K562 (cell line): Measurements from ENCODE around the gene RASGRP4. TPM values are rescaled to one million over a fixed set of nuclear protein-coding genes. Genes with fewer than 3 reads are reported as not detected.

Source experiments
- ATAC-seq: fragments of 200-7000 bp; cut with Tn5 transposase; 3 replicates; pipeline ENCODE4 v1.9.1; 2020; ENCODE audit warnings: moderate library complexity
- BruUV-seq: library from RNA; stranded (reverse); fragments of 400-500 nt; replicated peaks from 2 replicates; lab custom pipeline; 2021; lab: Mats Ljungman, UMichigan
- CTCF ChIA-PET: fragments of 300-600 bp; formaldehyde crosslinking; extraction: SDS; loops from one replicate; lab custom pipeline; 2021; ENCODE audit warnings: low intra/inter-chr PET ratio; lab: Yijun Ruan, JAX
- POLR2A ChIA-PET: fragments of 300-600, 350-650 bp; sonication (Branson Sonifier 250); formaldehyde crosslinking; extraction: SDS; loops from one replicate; lab custom pipeline; 2021; ENCODE audit warnings: antibody characterized with exemption, inconsistent platforms; lab: Yijun Ruan, JAX
- DNase-seq, 4 experiments: peaks; one replicate each; pipeline versions ENCODE4 v3.0.0 to v3.0.0-alpha.2; 2011 to 2018; ENCODE audit warnings: low spot score in 3 of 4, mixed read lengths in 3 of 4; ENCODE audit errors: extremely low read depth in 1 of 4
- FAIRE-seq: peaks from 2 replicates; lab custom pipeline; 2011; peaks lifted over from hg19 to GRCh38; lab: Jason Lieb, UNC
- H2AFZ ChIP-seq: 2 replicates; pipeline ENCODE4 v1.6.0; 2011; ENCODE audit warnings: low read depth, low read length, control low read depth, inconsistent platforms
- H3K27ac ChIP-seq: fragments of 200-600 bp; 3 replicates; pipeline ENCODE4 v1.8.0; 2011; ENCODE audit warnings: low read depth, mild to moderate bottlenecking, control low read depth, inconsistent platforms, low read length, moderate library complexity, mixed read lengths; ENCODE audit errors: extremely low read depth
- H3K27me3 ChIP-seq, 2 experiments: fragments of 300-600 bp in 1 of 2; 2 replicates in 1 of 2; 3 replicates in 1 of 2; pipeline versions ENCODE4 v1.6.0 to v1.8.0; 2011; ENCODE audit warnings: inconsistent platforms in 2 of 2, low read length in 2 of 2, mild to moderate bottlenecking in 1 of 2, mixed read lengths in 1 of 2, moderate library complexity in 1 of 2; ENCODE audit not compliant: control insufficient read depth in 2 of 2, insufficient read depth in 2 of 2
- H3K36me3 ChIP-seq: fragments of 300-600 bp; 3 replicates; pipeline ENCODE4 v1.8.0; 2011; ENCODE audit warnings: mild to moderate bottlenecking, low read length, inconsistent platforms; ENCODE audit not compliant: control insufficient read depth, insufficient read depth
- H3K4me1 ChIP-seq, 2 experiments: fragments of 200-600 bp in 1 of 2; replicated peaks in 1 of 2; 2 replicates in 1 of 2; 3 replicates in 1 of 2; pipeline versions ENCODE4 v1.5.1 to v1.8.0; 2011; ENCODE audit warnings: inconsistent platforms in 2 of 2, low read length in 2 of 2, mild to moderate bottlenecking in 1 of 2, mixed read lengths in 1 of 2, moderate library complexity in 1 of 2; ENCODE audit not compliant: control insufficient read depth in 2 of 2, insufficient read depth in 2 of 2
- H3K4me2 ChIP-seq: 2 replicates; pipeline ENCODE4 v1.6.1; 2011; ENCODE audit warnings: low read length, control low read depth, inconsistent platforms, mixed read lengths; ENCODE audit not compliant: insufficient read depth
- H3K4me3 ChIP-seq: fragments of 200-600 bp; sonication (generic), shearing (Covaris generic); 2 replicates; pipeline ENCODE4 v1.5.1; 2016; ENCODE audit warnings: control low read depth, inconsistent platforms
- H3K79me2 ChIP-seq: fragments of 200-600 bp; 3 replicates; pipeline ENCODE4 v1.8.0; 2011; ENCODE audit warnings: low read length, inconsistent platforms; ENCODE audit not compliant: control insufficient read depth, insufficient read depth
- H3K9ac ChIP-seq, 2 experiments: 2 replicates each; pipeline versions ENCODE4 v1.6.0 to v1.6.1; 2011; ENCODE audit warnings: low read depth in 2 of 2, low read length in 2 of 2, control low read depth in 1 of 2, inconsistent platforms in 1 of 2, mild to moderate bottlenecking in 1 of 2, mixed read lengths in 1 of 2; ENCODE audit not compliant: insufficient read depth in 1 of 2
- H3K9me1 ChIP-seq: one replicate; pipeline ENCODE4 v1.6.0; 2011; ENCODE audit warnings: inconsistent platforms, mild to moderate bottlenecking, low read length, moderate library complexity; ENCODE audit not compliant: control insufficient read depth, insufficient read depth
- H3K9me3 ChIP-seq: replicated peaks from 2 replicates; pipeline ENCODE4 v1.5.1; 2011; ENCODE audit warnings: low read depth, low read length, inconsistent platforms; ENCODE audit not compliant: control insufficient read depth, insufficient read depth
- H4K20me1 ChIP-seq: replicated peaks from 2 replicates; pipeline ENCODE4 v1.6.1; 2011; ENCODE audit warnings: low read length, inconsistent platforms, mixed read lengths; ENCODE audit not compliant: control insufficient read depth, insufficient read depth
- BHLHE40 ChIP-seq: IDR thresholded peaks from 2 replicates; pipeline ENCODE4 v1.6.1; 2011; ENCODE audit warnings: low read length, improper control_type of control experiment
- CXXC5 ChIP-seq: fragments of 250-450 bp; sonication (Bioruptor Pico); IDR thresholded peaks from 2 replicates; pipeline ENCODE4 v1.8.0; 2022; ENCODE audit warnings: inconsistent platforms, mild to moderate bottlenecking, moderate library complexity
- ELK3 ChIP-seq: fragments of 450-650 bp; formaldehyde crosslinking; IDR thresholded peaks from 2 replicates; pipeline ENCODE4 v1.4.0; 2020; ENCODE audit warnings: mild to moderate bottlenecking
- FOXA3 ChIP-seq, 2 experiments: fragments of 450-650 bp in 1 of 2; sonication (generic) in 1 of 2; formaldehyde crosslinking; IDR thresholded peaks in 1 of 2; conservative IDR thresholded peaks in 1 of 2; 2 replicates each; pipeline versions ENCODE4 v1.4.0 to v1.8.0; 2020 to 2022; ENCODE audit warnings: mild to moderate bottlenecking in 2 of 2, missing genetic modification reagents in 1 of 2
- HMG20B ChIP-seq: fragments of 250-450 bp; sonication (Bioruptor Pico); IDR thresholded peaks from 2 replicates; pipeline ENCODE4 v1.5.0; 2021; ENCODE audit warnings: mild to moderate bottlenecking
- KLF1 ChIP-seq: fragments of 450-650 bp; IDR thresholded peaks from 2 replicates; pipeline ENCODE4 v1.6.1; 2016; ENCODE audit warnings: missing genetic modification characterization, missing compliant biosample characterization
- LCOR ChIP-seq: sonication (generic); formaldehyde crosslinking; IDR thresholded peaks from 2 replicates; pipeline ENCODE4 v1.8.0; 2022; ENCODE audit warnings: mild to moderate bottlenecking, missing genetic modification reagents
- MAZ ChIP-seq, 2 experiments: fragments of 450-650 bp in 1 of 2; sonication (generic) in 1 of 2; formaldehyde crosslinking; IDR thresholded peaks in 1 of 2; conservative IDR thresholded peaks in 1 of 2; 2 replicates each; pipeline versions ENCODE4 v1.4.0 to v1.5.0; 2020; ENCODE audit warnings: mild to moderate bottlenecking in 1 of 2, missing genetic modification reagents in 1 of 2
- NFRKB ChIP-seq: fragments of 450-650 bp; IDR thresholded peaks from 2 replicates; pipeline ENCODE4 v1.6.1; 2016; ENCODE audit warnings: low read depth
- PHB2 ChIP-seq: fragments of 450-650 bp; IDR thresholded peaks from 2 replicates; pipeline ENCODE4 v1.6.1; 2017; ENCODE audit warnings: low read depth
- SNIP1 ChIP-seq: fragments of 450-650 bp; IDR thresholded peaks from 2 replicates; pipeline ENCODE4 v1.7.1; 2017; ENCODE audit warnings: low read depth, mild to moderate bottlenecking
- TAF7 ChIP-seq: fragments of 450-650 bp; IDR thresholded peaks from 2 replicates; pipeline ENCODE4 v1.6.1; 2016; ENCODE audit warnings: missing genetic modification characterization, missing compliant biosample characterization
- ZNF41 ChIP-seq: fragments of 250-450 bp; sonication (Bioruptor Pico); conservative IDR thresholded peaks from 2 replicates; pipeline ENCODE4 v1.4.0; 2020; ENCODE audit warnings: mild to moderate bottlenecking
- ZSCAN29 ChIP-seq: fragments of 450-650 bp; IDR thresholded peaks from 2 replicates; pipeline ENCODE4 v1.6.1; 2017
- WGBS: fragments of 100-300 bp; shearing (Covaris generic); methylation state at CpG from one replicate; pipeline ENCODE4 v1.1.6; 2016; ENCODE audit warnings: low coverage, mixed read lengths; ENCODE audit not compliant: insufficient coverage; ENCODE audit errors: missing lambda C conversion rate; 5-methylcytosine and 5-hydroxymethylcytosine counted together
- in situ Hi-C: fragments of 300-500 bp; cut with MboI; formaldehyde crosslinking; loops from 4 replicates; pipeline ENCODE4 v1.15.0; 2018; ENCODE audit warnings: inconsistent platforms, mixed read lengths
- intact Hi-C: fragments of 100-400 bp; cut with micrococcal nuclease; formaldehyde crosslinking; loops from 2 replicates; pipeline ENCODE4 v1.14.2; 2022
- polyA plus RNA-seq, 8 experiments: library from polyadenylated mRNA; depleted of rRNA in 4 of 8; stranded (reverse) in 5 of 8; unstranded in 3 of 8; fragments of >200 nt; fragmentation: Nextera tagmentation in 2 of 8; fragmentation: Illumina TruSeq in 1 of 8; extraction: Ambion mirVana in 2 of 8; extraction: Trizol in 1 of 8; gene quantifications; 2 replicates each; pipeline versions ENCODE4 v1.2.1 to v1.2.3, GENCODE V29; 2011 to 2014; ENCODE audit warnings: inconsistent platforms in 1 of 8, missing spikeins in 1 of 8
- total RNA-seq, 7 experiments: library from RNA; depleted of rRNA in 6 of 7; stranded (reverse); fragments of >200 nt in 6 of 7; fragmentation: Illumina TruSeq in 2 of 7; extraction: Trizol in 2 of 7; gene quantifications; 2 replicates each; pipeline versions ENCODE4 v1.2.1 to v1.2.3, GENCODE V29; 2011 to 2021; ENCODE audit warnings: low replicate concordance in 1 of 7

Gene RASGRP4
- total and polyA plus RNA-seq, 9 of the 15 experiments (the other 6 are each of a cell fraction or from before 2014, with no cell fraction given), result 0.39 to 4.6 (median 3.8) TPM

- in situ Hi-C loops (no loop called here), intact Hi-C loops (no loop called here)
- H3K27me3 ChIP-seq, result no peaks in the 10 kb centered on the region
- ATAC-seq (no peak), FAIRE-seq (no peak), DNase-seq (no peak)
- no TSS peak for BruUV-seq
- H3K9me3 ChIP-seq, result 0 out of 2 replicates have a peak, but pooled peaks cover 2% of the 10 kb centered on the region
- H3K4me1 ChIP-seq, result peaks cover 14 to 25% of the 10 kb centered on the region in 2 experiments; a peak in 4 of 5 replicates
- no peaks in the 10 kb centered on the region for H4K20me1 ChIP-seq
- CTCF ChIA-PET, result no interaction called here
- no peak overlapping the region for H3K4me2 ChIP-seq
- WGBS, result 98% methylated on average over 26 of the region's 86 CpGs
- no peak overlapping the region for H3K9ac ChIP-seq
- H3K9me1 ChIP-seq, result no peaks in the 10 kb centered on the region
- no peaks in the 10 kb centered on the region for H3K36me3 ChIP-seq
- TF ChIP-seq LCOR (no peak), KLF1 (no peak), SNIP1 (no peak), NFRKB (no peak), ZNF41 (no peak), HMG20B (CRISPR knock-in tag) (no peak), BHLHE40 (no peak), PHB2 (no peak), ELK3 (CRISPR knock-in tag) (no peak), MAZ (CRISPR knock-in tag; conservative IDR thresholded peaks at IDR 0.05 in 1 of 2, IDR thresholded peaks at IDR 0.05 in 1 of 2) (no peak), ZSCAN29 (no peak), CXXC5 (no peak), TAF7 (no peak), FOXA3 (CRISPR knock-in tag; conservative IDR thresholded peaks at IDR 0.05 in 1 of 2, IDR thresholded peaks at IDR 0.05 in 1 of 2) (no peak)
- no peak overlapping the region for H3K27ac ChIP-seq
- H3K4me3 ChIP-seq, result no peak overlapping the region
- POLR2A ChIA-PET, result no interaction called here
- no peaks in the 10 kb centered on the region for H3K79me2 ChIP-seq
- H2AFZ ChIP-seq, result no peak overlapping the region
Measured at GRCh38 chr19:38395381-38396114, 30.5 kb downstream of the RASGRP4 start.
